Measurements from ENCODE around the gene ZNF441.
"Not testable (repeated sequence)": the region's sequence is repeated elsewhere in the genome, so short reads cannot be mapped to it uniquely, and the experiment has no call there.

ZNF441 gene

DNA sequence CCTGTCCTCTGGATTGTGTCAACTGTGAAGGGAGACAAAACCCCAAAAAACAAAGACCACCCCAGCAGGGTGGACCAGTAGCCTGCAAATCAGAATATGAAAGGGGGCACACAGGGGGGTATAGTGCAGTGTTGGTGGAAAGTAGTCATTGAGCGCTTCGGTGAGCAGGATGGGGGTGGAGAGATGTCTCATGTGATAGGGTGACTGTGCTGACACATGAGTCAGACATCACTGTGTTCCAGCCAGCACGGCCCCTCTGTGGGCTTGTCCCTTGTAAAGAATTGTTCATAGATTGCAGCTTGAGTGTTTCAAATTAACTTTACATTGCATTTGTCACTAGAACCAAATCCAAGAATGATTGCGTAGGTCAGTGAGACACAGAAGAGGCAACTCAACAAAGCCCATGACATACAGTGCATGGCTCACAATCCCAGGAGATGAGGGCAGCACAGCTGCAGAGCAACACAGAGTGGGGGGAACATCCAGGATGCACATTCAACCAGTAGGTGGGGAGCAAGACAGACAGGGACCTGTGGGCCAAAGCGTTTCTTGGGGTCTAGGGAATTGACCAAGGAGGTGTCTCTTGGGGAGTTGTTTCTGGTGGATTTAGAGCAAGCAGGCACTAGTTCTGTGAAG lies 54.8 kb downstream of the ZNF441 start:
- Histone ChIP-seq H3K9me3 (ENCODE audit: control insufficient read depth, insufficient read depth, low read length) (no peaks in the 10 kb centered on the region), H3K4me3 (ENCODE audit: low read length) (no peak overlapping the region), H3K79me2 (ENCODE audit: control insufficient read depth, low read length) (no peaks in the 10 kb centered on the region), H3K27me3 (ENCODE audit: control insufficient read depth, low read length) (no peaks in the 10 kb centered on the region), H4K20me1 (ENCODE audit: control insufficient read depth, insufficient read depth, low read depth, low read length) (no peaks in the 10 kb centered on the region), H3K4me1 (ENCODE audit: control insufficient read depth, low read length) (no peaks in the 10 kb centered on the region), H3K4me2 (ENCODE audit: low read length) (no peak overlapping the region), H3F3A (ENCODE audit: control insufficient read depth, insufficient read depth) (no peaks in the 10 kb centered on the region; the same call in 1 of the 2 replicates), H3K36me3 (ENCODE audit: control insufficient read depth, low read length) (no peaks in the 10 kb centered on the region), H3K27ac (ENCODE audit: low read depth, low read length) (no peak overlapping the region), H3K9me2 (replicated peaks; ENCODE audit: control insufficient read depth, low read length) (no peaks in the 10 kb centered on the region)
- no peak for TF ChIP-seq EZH2phosphoT487 (IDR thresholded peaks at IDR 0.05; ENCODE audit: borderline replicate concordance, low read length)
- TF ChIP-seq, protein P1, sequence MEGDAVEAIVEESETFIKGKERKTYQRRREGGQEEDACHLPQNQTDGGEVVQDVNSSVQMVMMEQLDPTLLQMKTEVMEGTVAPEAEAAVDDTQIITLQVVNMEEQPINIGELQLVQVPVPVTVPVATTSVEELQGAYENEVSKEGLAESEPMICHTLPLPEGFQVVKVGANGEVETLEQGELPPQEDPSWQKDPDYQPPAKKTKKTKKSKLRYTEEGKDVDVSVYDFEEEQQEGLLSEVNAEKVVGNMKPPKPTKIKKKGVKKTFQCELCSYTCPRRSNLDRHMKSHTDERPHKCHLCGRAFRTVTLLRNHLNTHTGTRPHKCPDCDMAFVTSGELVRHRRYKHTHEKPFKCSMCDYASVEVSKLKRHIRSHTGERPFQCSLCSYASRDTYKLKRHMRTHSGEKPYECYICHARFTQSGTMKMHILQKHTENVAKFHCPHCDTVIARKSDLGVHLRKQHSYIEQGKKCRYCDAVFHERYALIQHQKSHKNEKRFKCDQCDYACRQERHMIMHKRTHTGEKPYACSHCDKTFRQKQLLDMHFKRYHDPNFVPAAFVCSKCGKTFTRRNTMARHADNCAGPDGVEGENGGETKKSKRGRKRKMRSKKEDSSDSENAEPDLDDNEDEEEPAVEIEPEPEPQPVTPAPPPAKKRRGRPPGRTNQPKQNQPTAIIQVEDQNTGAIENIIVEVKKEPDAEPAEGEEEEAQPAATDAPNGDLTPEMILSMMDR (IDR thresholded peaks at IDR 0.05; ENCODE audit: low read depth, low read length, poor library complexity, severe bottlenecking): no peak

DNA sequence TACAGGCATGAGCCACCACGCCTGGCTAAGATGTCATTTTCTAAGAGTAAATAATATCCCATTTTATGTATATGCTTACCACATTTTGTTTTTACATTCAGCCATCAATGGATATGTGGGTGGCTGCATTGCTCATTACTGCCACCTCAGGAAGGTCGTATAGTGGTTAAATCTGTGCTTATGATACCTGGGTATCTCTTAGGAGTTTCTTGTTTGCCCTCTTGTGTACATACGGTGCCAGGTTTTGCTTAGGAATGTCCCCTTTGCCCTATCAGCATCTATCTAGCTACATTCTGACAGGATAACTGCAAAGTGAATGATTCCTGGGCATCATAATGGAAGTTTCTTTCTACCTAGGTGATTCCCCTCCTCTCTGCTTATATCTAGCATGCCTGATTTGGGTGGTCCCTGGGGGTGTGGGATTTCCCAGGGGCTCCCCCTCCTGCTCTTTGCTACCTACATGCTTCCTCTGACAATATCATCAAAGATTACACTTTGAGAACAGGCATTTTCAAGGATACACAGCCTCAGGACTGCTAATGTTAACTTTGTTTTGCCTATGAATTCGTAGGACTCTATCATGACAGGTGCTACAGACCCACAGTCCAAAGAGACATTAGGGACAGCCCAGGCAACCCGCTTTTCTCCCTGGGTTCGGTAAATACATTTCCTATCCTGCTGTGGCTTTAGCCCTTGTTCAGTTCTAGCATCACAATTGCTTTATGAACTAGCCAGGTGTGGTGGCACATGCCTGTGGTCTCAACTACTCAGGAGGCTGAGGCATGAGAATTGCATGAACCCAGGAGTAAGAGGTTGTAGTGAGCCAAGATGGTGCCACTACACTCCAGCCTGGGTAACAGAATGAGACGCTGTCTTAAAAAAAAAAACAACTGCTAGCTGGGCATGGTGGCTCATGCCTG lies 62.4 kb downstream of the ZNF441 start:
- not testable (repeated sequence) for H3F3A ChIP-seq (ENCODE audit: control insufficient read depth, insufficient read depth); H3K4me2 ChIP-seq (ENCODE audit: low read length); H3K4me1 ChIP-seq (ENCODE audit: control insufficient read depth, low read length); H3K27ac ChIP-seq (ENCODE audit: low read depth, low read length); H3K9me2 ChIP-seq (replicated peaks; ENCODE audit: control insufficient read depth, low read length); H3K79me2 ChIP-seq (ENCODE audit: control insufficient read depth, low read length); H3K4me3 ChIP-seq (ENCODE audit: low read length); H3K27me3 ChIP-seq (ENCODE audit: control insufficient read depth, low read length); H4K20me1 ChIP-seq (ENCODE audit: control insufficient read depth, insufficient read depth, low read depth, low read length)
- Histone ChIP-seq H3K9me3 (ENCODE audit: control insufficient read depth, insufficient read depth, low read length) (peaks cover 19% of the 10 kb centered on the region), H3K36me3 (ENCODE audit: control insufficient read depth, low read length) (peaks cover 28% of the 10 kb centered on the region)
- TF ChIP-seq, protein P1 (IDR thresholded peaks at IDR 0.05; ENCODE audit: low read depth, low read length, poor library complexity, severe bottlenecking): peak; percentile 13

DNA sequence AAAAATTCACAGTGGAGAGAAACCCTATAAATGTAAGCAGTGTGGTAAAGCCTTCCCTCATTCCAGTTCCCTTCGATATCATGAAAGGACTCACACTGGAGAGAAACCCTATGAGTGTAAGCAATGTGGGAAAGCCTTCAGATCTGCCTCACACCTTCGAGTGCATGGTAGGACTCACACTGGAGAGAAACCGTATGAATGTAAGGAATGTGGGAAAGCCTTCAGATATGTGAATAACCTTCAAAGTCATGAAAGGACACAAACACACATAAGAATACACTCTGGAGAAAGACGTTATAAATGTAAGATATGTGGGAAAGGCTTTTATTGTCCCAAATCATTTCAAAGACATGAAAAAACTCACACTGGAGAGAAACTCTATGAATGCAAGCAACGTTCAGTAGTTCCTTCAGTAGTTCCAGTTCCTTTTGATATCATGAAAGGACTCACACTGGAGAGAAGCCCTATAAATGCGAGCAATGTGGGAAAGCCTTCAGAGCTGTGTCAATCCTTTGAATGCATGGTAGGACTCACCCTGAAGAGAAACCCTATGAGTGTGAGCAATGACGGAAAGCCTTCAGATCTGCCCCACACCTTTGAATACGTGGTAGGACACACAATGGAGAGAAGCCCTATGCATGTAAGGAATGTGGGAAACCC lies 65.6 kb downstream of the ZNF441 start:
- Histone ChIP-seq H3K27ac (ENCODE audit: low read depth, low read length) (no peak overlapping the region), H4K20me1 (ENCODE audit: control insufficient read depth, insufficient read depth, low read depth, low read length) (no peaks in the 10 kb centered on the region), H3K9me2 (replicated peaks; ENCODE audit: control insufficient read depth, low read length) (no peaks in the 10 kb centered on the region), H3K9me3 (ENCODE audit: control insufficient read depth, insufficient read depth, low read length) (peaks cover 19% of the 10 kb centered on the region), H3K4me2 (ENCODE audit: low read length) (no peak overlapping the region), H3F3A (ENCODE audit: control insufficient read depth, insufficient read depth) (no peaks in the 10 kb centered on the region), H3K79me2 (ENCODE audit: control insufficient read depth, low read length) (no peaks in the 10 kb centered on the region), H3K4me1 (ENCODE audit: control insufficient read depth, low read length) (no peaks in the 10 kb centered on the region), H3K4me3 (ENCODE audit: low read length) (no peak overlapping the region), H3K36me3 (ENCODE audit: control insufficient read depth, low read length) (peaks cover 30% of the 10 kb centered on the region), H3K27me3 (ENCODE audit: control insufficient read depth, low read length) (no peaks in the 10 kb centered on the region)
- TF ChIP-seq EZH2phosphoT487 (IDR thresholded peaks at IDR 0.05; ENCODE audit: borderline replicate concordance, low read length): no peak
- TF ChIP-seq, protein P1 (IDR thresholded peaks at IDR 0.05; ENCODE audit: low read depth, low read length, poor library complexity, severe bottlenecking): no peak
